IMR-90 (cell line): ENCODE measurements around the gene RAB1A. TPM values are rescaled to one million over a fixed set of nuclear protein-coding genes. Genes with fewer than 3 reads are reported as not detected.

Experiments
- ATAC-seq: fragments of 200-7000 bp; cut with Tn5 transposase; 2 replicates; pipeline ENCODE4 v1.9.1; 2020; ENCODE audit warnings: low read depth, mild to moderate bottlenecking, moderate library complexity
- BruUV-seq: library from RNA; stranded (reverse); fragments of 400-500 nt; replicated peaks from 2 replicates; lab custom pipeline; 2021; lab: Mats Ljungman, UMichigan
- CTCF ChIA-PET: fragments of 300-600 bp; formaldehyde crosslinking; extraction: SDS; loops from one replicate; lab custom pipeline; 2021; ENCODE audit warnings: antibody characterized with exemption; lab: Yijun Ruan, JAX
- POLR2A ChIA-PET: fragments of 300-600 bp; sonication (Branson Sonifier 250); formaldehyde crosslinking; loops from one replicate; lab custom pipeline; 2022; ENCODE audit warnings: antibody characterized with exemption; ENCODE audit not compliant: unreplicated experiment; lab: Charles Lee
- DNase-seq: peaks from one replicate; pipeline ENCODE4 v3.0.0; 2013
- H2AFZ ChIP-seq: replicated peaks from 2 replicates; pipeline ENCODE3; 2013; ENCODE audit warnings: low read length, mild to moderate bottlenecking; ENCODE audit not compliant: poor library complexity
- H2AK5ac ChIP-seq: 2 replicates; pipeline ENCODE4 v1.6.1; 2013; ENCODE audit warnings: low read depth, low read length, inconsistent platforms
- H2AK9ac ChIP-seq: replicated peaks from 2 replicates; pipeline ENCODE3; 2013; ENCODE audit warnings: mild to moderate bottlenecking, low read depth, low read length, moderate library complexity; ENCODE audit not compliant: poor library complexity
- H2BK120ac ChIP-seq: 2 replicates; pipeline ENCODE4 v1.6.1; 2013; ENCODE audit warnings: low read depth, low read length, inconsistent platforms
- H2BK15ac ChIP-seq: 3 replicates; pipeline ENCODE4 v1.6.1; 2013; ENCODE audit warnings: low read depth, low read length, inconsistent platforms
- H2BK20ac ChIP-seq: 2 replicates; pipeline ENCODE4 v1.6.1; 2013; ENCODE audit warnings: low read depth, mild to moderate bottlenecking, inconsistent platforms, low read length, moderate library complexity
- H2BK5ac ChIP-seq: 2 replicates; pipeline ENCODE4 v1.6.1; 2013; ENCODE audit warnings: mild to moderate bottlenecking, low read depth, low read length, inconsistent platforms; ENCODE audit not compliant: poor library complexity, severe bottlenecking
- H3K14ac ChIP-seq: replicated peaks from 2 replicates; pipeline ENCODE4 v1.6.1; 2013; ENCODE audit warnings: low read depth, low read length, inconsistent platforms
- H3K18ac ChIP-seq: 2 replicates; pipeline ENCODE4 v1.6.1; 2013; ENCODE audit warnings: low read depth, low read length, control low read depth
- H3K23ac ChIP-seq: 2 replicates; pipeline ENCODE4 v1.6.1; 2013; ENCODE audit warnings: low read depth, low read length, inconsistent platforms
- H3K27ac ChIP-seq: 2 replicates; pipeline ENCODE4 v1.5.1; 2013; ENCODE audit warnings: mild to moderate bottlenecking, control low read depth, low read length; ENCODE audit not compliant: insufficient read depth
- H3K27me3 ChIP-seq: 2 replicates; pipeline ENCODE4 v1.6.1; 2013; ENCODE audit warnings: low read length; ENCODE audit not compliant: control insufficient read depth, insufficient read depth
- H3K36me3 ChIP-seq: 2 replicates; pipeline ENCODE4 v1.6.1; 2013; ENCODE audit warnings: low read length, mixed read lengths; ENCODE audit not compliant: control insufficient read depth, insufficient read depth
- H3K4ac ChIP-seq: 2 replicates; pipeline ENCODE4 v1.6.1; 2013; ENCODE audit warnings: low read depth, low read length, inconsistent platforms
- H3K4me1 ChIP-seq: 2 replicates; pipeline ENCODE4 v1.6.1; 2013; ENCODE audit warnings: low read length, mixed read lengths; ENCODE audit not compliant: control insufficient read depth, insufficient read depth
- H3K4me2 ChIP-seq: 2 replicates; pipeline ENCODE4 v1.6.1; 2013; ENCODE audit warnings: low read depth, mild to moderate bottlenecking, control low read depth, low read length, moderate library complexity
- H3K4me3 ChIP-seq: 2 replicates; pipeline ENCODE4 v1.5.1; 2013; ENCODE audit warnings: low read depth, mild to moderate bottlenecking, control low read depth, low read length, moderate library complexity; ENCODE audit not compliant: insufficient read depth
- H3K56ac ChIP-seq: 2 replicates; pipeline ENCODE4 v1.6.1; 2013; ENCODE audit warnings: low read length, inconsistent platforms; ENCODE audit not compliant: insufficient read depth; ENCODE audit errors: extremely low read depth
- H3K79me1 ChIP-seq, 2 experiments: 2 replicates each; pipeline ENCODE4 v1.6.1; 2013; ENCODE audit warnings: low read length in 2 of 2, inconsistent platforms in 1 of 2, low read depth in 1 of 2
- H3K9ac ChIP-seq: 2 replicates; pipeline ENCODE4 v1.6.1; 2013; ENCODE audit warnings: low read depth, low read length, control low read depth
- H3K9me1 ChIP-seq: 2 replicates; pipeline ENCODE4 v1.6.1; 2013; ENCODE audit warnings: low read length, inconsistent platforms; ENCODE audit not compliant: insufficient read depth
- H3K9me3 ChIP-seq: 2 replicates; pipeline ENCODE4 v1.6.1; 2013; ENCODE audit warnings: low read length; ENCODE audit not compliant: control insufficient read depth, insufficient read depth
- H4K20me1 ChIP-seq: 2 replicates; pipeline ENCODE4 v1.6.1; 2013; ENCODE audit warnings: low read length, inconsistent platforms; ENCODE audit not compliant: insufficient read depth
- H4K5ac ChIP-seq: 2 replicates; pipeline ENCODE4 v1.6.1; 2013; ENCODE audit warnings: mild to moderate bottlenecking, low read depth, low read length, control low read depth
- H4K8ac ChIP-seq, 2 experiments: 2 replicates each; pipeline ENCODE4 v1.6.1; 2013; ENCODE audit warnings: low read depth in 2 of 2, low read length in 2 of 2, control low read depth in 1 of 2, inconsistent platforms in 1 of 2
- H4K91ac ChIP-seq: 2 replicates; pipeline ENCODE4 v1.6.1; 2013; ENCODE audit warnings: low read depth, low read length, inconsistent platforms; ENCODE audit not compliant: insufficient read depth
- BHLHE40 ChIP-seq: fragments of 150-350 bp; IDR thresholded peaks from 2 replicates; pipeline ENCODE4 v1.6.1; 2016; ENCODE audit warnings: mild to moderate bottlenecking, low read depth, low read length
- CEBPB ChIP-seq: IDR thresholded peaks from 2 replicates; pipeline ENCODE4 v1.6.1; 2012; ENCODE audit warnings: low read depth, low read length, improper control_type of control experiment
- CHD1 ChIP-seq: IDR thresholded peaks from 2 replicates; pipeline ENCODE4 v1.6.1; 2012; ENCODE audit warnings: low read depth, low read length, improper control_type of control experiment
- MAFK ChIP-seq: IDR thresholded peaks from 2 replicates; pipeline ENCODE4 v1.6.1; 2012; ENCODE audit warnings: low read depth, low read length, improper control_type of control experiment
- MAZ ChIP-seq: IDR thresholded peaks from 2 replicates; pipeline ENCODE4 v1.6.1; 2012; ENCODE audit warnings: low read depth, mild to moderate bottlenecking, low read length, improper control_type of control experiment, moderate library complexity, borderline replicate concordance
- MXI1 ChIP-seq: IDR thresholded peaks from 2 replicates; pipeline ENCODE4 v1.6.1; 2012; ENCODE audit warnings: low read depth, mild to moderate bottlenecking, low read length, moderate library complexity, borderline replicate concordance
- POLR2A ChIP-seq: IDR thresholded peaks from 2 replicates; pipeline ENCODE4 v1.6.1; 2012; ENCODE audit warnings: mild to moderate bottlenecking, low read depth, low read length
- RCOR1 ChIP-seq: IDR thresholded peaks from 2 replicates; pipeline ENCODE4 v1.6.1; 2012; ENCODE audit warnings: mild to moderate bottlenecking, low read length, improper control_type of control experiment; ENCODE audit not compliant: insufficient replicate concordance
- RFX5 ChIP-seq: IDR thresholded peaks from 2 replicates; pipeline ENCODE4 v1.8.0; 2012; ENCODE audit warnings: low read depth, mild to moderate bottlenecking, low read length, moderate library complexity
- USF2 ChIP-seq: fragments of 150-350 bp; IDR thresholded peaks from 2 replicates; pipeline ENCODE4 v1.6.1; 2017; ENCODE audit warnings: mild to moderate bottlenecking, antibody characterized with exemption, low read length, low read depth
- WGBS, 2 experiments: methylation state at CpG; one replicate each; pipeline versions ENCODE4 v1.1.5 to v1.1.7; 2013; ENCODE audit warnings: missing lambda C conversion rate in 2 of 2; ENCODE audit not compliant: insufficient read length in 1 of 2; ENCODE audit errors: extremely low coverage in 2 of 2; 5-methylcytosine and 5-hydroxymethylcytosine counted together
- dilution Hi-C: fragments of 300-500 bp; cut with HindIII; formaldehyde crosslinking; loops from one replicate; pipeline ENCODE4 v1.14.3; 2018; ENCODE audit warnings: low sequenced_read_pairs; ENCODE audit not compliant: unreplicated experiment
- in situ Hi-C: fragments of 300-500 bp; cut with MboI; formaldehyde crosslinking; loops from 3 replicates; pipeline ENCODE4 v1.14.3; 2019; ENCODE audit warnings: low sequenced_read_pairs, inconsistent platforms, mixed read lengths
- intact Hi-C: fragments of 100-400 bp; cut with micrococcal nuclease; formaldehyde crosslinking; loops from 2 replicates; pipeline ENCODE4 v1.10.0; 2022
- polyA plus RNA-seq, 3 experiments: library from polyadenylated mRNA; depleted of rRNA; stranded (reverse); fragments of >200 nt; gene quantifications; 2 replicates each; pipeline ENCODE4 v1.2.3, GENCODE V29; 2012; ENCODE audit warnings: low replicate concordance in 1 of 3
- total RNA-seq: library from RNA; depleted of rRNA; stranded (reverse); fragments of >200 nt; gene quantifications from 2 replicates; pipeline ENCODE4 v1.2.3, GENCODE V29; 2012

The RAB1A gene
- total and polyA plus RNA-seq, 2 of the 4 experiments (the other 2 are of a cell fraction): 114 to 169 TPM

GRCh38 chr2:65161551-65162100, 31.7 kb upstream of the RAB1A start:
- DNase-seq: no peak

More at GRCh38 chr2:65161551-65162100, 31.7 kb upstream of the RAB1A start:
- Histone ChIP-seq H3K9me1 (no peaks in the 10 kb centered on the region), H3K4me3 (no peak overlapping the region), H2AK9ac (no peak overlapping the region), H3K4me2 (no peak overlapping the region), H3K23ac (no peak overlapping the region), H3K14ac (no peak overlapping the region), H3K4ac (no peak overlapping the region), H3K4me1 (no peaks in the 10 kb centered on the region), H3K18ac (no peak overlapping the region), H4K91ac (no peak overlapping the region), H3K36me3 (no peaks in the 10 kb centered on the region), H3K27me3 (peaks cover 6% of the 10 kb centered on the region), H3K79me1 (no peaks in the 10 kb centered on the region), H2BK20ac (no peak overlapping the region), H2AFZ (no peak overlapping the region), H3K27ac (no peak overlapping the region), H4K5ac (no peak overlapping the region), H4K20me1 (no peaks in the 10 kb centered on the region), H3K9ac (no peak overlapping the region), H4K8ac (no peak overlapping the region), H2BK15ac (no peak overlapping the region), H2BK5ac (no peak overlapping the region), H3K56ac (no peak overlapping the region), H3K9me3 (no peaks in the 10 kb centered on the region), H2AK5ac (no peak overlapping the region), H2BK120ac (no peak overlapping the region)
- dilution Hi-C loops: no loop called here
- no peak for ATAC-seq
- intact Hi-C loops: no loop called here
- ChIA-PET POLR2A (no interaction called here), CTCF (interaction anchor here (0.7 kb wide), 1 partner anchor 1252 kb away, joined by 3 read pairs; no protein-coding TSS in a partner anchor)
- WGBS, 2 experiments: no CpG with 5 or more reads among the region's 9 CpGs
- in situ Hi-C loops: loop anchor here (25.0 kb wide), 1 partner anchor 249 kb away; no protein-coding TSS in a partner anchor
- BruUV-seq: no TSS peak
- TF ChIP-seq MAFK (no peak), MXI1 (no peak), RCOR1 (no peak), RFX5 (no peak), POLR2A (no peak), CHD1 (no peak), USF2 (no peak), CEBPB (no peak), BHLHE40 (no peak), MAZ (no peak)
